WTC11 (cell line): ENCODE measurements around the gene ZNF652. TPM values are rescaled to one million over a fixed set of nuclear protein-coding genes. Genes with fewer than 3 reads are reported as not detected.

ENCODE experiments used
- ATAC-seq: fragments of 200-7000 bp; cut with Tn5 transposase; 2 replicates; pipeline ENCODE4 v1.10.0; 2021; ENCODE audit warnings: mild to moderate bottlenecking, moderate library complexity
- CTCF ChIA-PET: fragments of 300-600 bp; sonication (Branson Sonifier 250); formaldehyde crosslinking; loops from one replicate; lab custom pipeline; 2021; ENCODE audit warnings: antibody characterized with exemption; lab: Charles Lee
- POLR2A ChIA-PET: fragments of 350-600 bp; sonication (Branson Sonifier 250); formaldehyde crosslinking; loops from one replicate; lab custom pipeline; 2021; ENCODE audit warnings: antibody characterized with exemption; lab: Charles Lee
- DNase-seq: peaks from one replicate; pipeline ENCODE4 v3.0.0; 2021; ENCODE audit warnings: low spot score
- H3K27ac Mint-ChIP-seq: 2 replicates; pipeline ENCODE4 v1.8.0; 2021; ENCODE audit warnings: mixed read lengths
- H3K27me3 Mint-ChIP-seq: 2 replicates; pipeline ENCODE4 v1.8.0; 2021; ENCODE audit warnings: low read depth, mild to moderate bottlenecking, moderate library complexity, mixed read lengths
- H3K36me3 Mint-ChIP-seq: 2 replicates; pipeline ENCODE4 v1.8.0; 2021; ENCODE audit warnings: mixed read lengths
- H3K4me1 Mint-ChIP-seq: 2 replicates; pipeline ENCODE4 v1.8.0; 2022; ENCODE audit warnings: mixed read lengths
- H3K4me3 Mint-ChIP-seq: 2 replicates; pipeline ENCODE4 v1.8.0; 2021; ENCODE audit warnings: mild to moderate bottlenecking, moderate library complexity, mixed read lengths
- H3K9me3 Mint-ChIP-seq: 2 replicates; pipeline ENCODE4 v1.8.0; 2021; ENCODE audit warnings: mixed read lengths
- ATF3 ChIP-seq: sonication (generic); formaldehyde crosslinking; conservative IDR thresholded peaks from 2 replicates; pipeline ENCODE4 v1.8.1; 2022; ENCODE audit warnings: mild to moderate bottlenecking, missing genetic modification reagents
- CREM ChIP-seq: sonication (generic); formaldehyde crosslinking; IDR thresholded peaks from 2 replicates; pipeline ENCODE4 v1.8.1; 2022; ENCODE audit warnings: mild to moderate bottlenecking, missing genetic modification reagents, moderate library complexity
- E2F1 ChIP-seq: sonication (generic); formaldehyde crosslinking; IDR thresholded peaks from 2 replicates; pipeline ENCODE4 v1.8.0; 2022; ENCODE audit warnings: mild to moderate bottlenecking, missing genetic modification reagents
- ETV6 ChIP-seq: sonication (generic); formaldehyde crosslinking; IDR thresholded peaks from 2 replicates; pipeline ENCODE4 v1.8.1; 2022; ENCODE audit warnings: mild to moderate bottlenecking, missing genetic modification reagents
- FOXP1 ChIP-seq: sonication (generic); formaldehyde crosslinking; IDR thresholded peaks from 2 replicates; pipeline ENCODE4 v1.8.0; 2022; ENCODE audit warnings: missing genetic modification reagents, mild to moderate bottlenecking, moderate library complexity, borderline replicate concordance
- HMGA2 ChIP-seq: fragments of 250-450 bp; sonication (Bioruptor Pico); IDR thresholded peaks from 2 replicates; pipeline ENCODE4 v1.4.0; 2021; ENCODE audit warnings: mild to moderate bottlenecking, moderate library complexity
- IRF2 ChIP-seq: sonication (generic); formaldehyde crosslinking; IDR thresholded peaks from 2 replicates; pipeline ENCODE4 v1.8.0; 2022; ENCODE audit warnings: low read depth, missing genetic modification reagents, borderline replicate concordance
- MAX ChIP-seq: sonication (generic); formaldehyde crosslinking; IDR thresholded peaks from 2 replicates; pipeline ENCODE4 v1.8.0; 2022; ENCODE audit warnings: mild to moderate bottlenecking, missing genetic modification reagents
- NFYB ChIP-seq: sonication (generic); formaldehyde crosslinking; conservative IDR thresholded peaks from 2 replicates; pipeline ENCODE4 v1.8.0; 2022; ENCODE audit warnings: low read depth, missing genetic modification reagents
- PRDM15 ChIP-seq: sonication (generic); formaldehyde crosslinking; IDR thresholded peaks from 2 replicates; pipeline ENCODE4 v1.8.0; 2022; ENCODE audit warnings: missing genetic modification reagents
- PRRX2 ChIP-seq: fragments of 250-450 bp; sonication (Bioruptor Pico); IDR thresholded peaks from 2 replicates; pipeline ENCODE4 v1.8.0; 2021; ENCODE audit warnings: mild to moderate bottlenecking
- RORB ChIP-seq: fragments of 250-450 bp; sonication (Bioruptor Pico); IDR thresholded peaks from 2 replicates; pipeline ENCODE4 v1.9.0; 2021; ENCODE audit warnings: mild to moderate bottlenecking
- SMAD3 ChIP-seq: sonication (generic); formaldehyde crosslinking; IDR thresholded peaks from 2 replicates; pipeline ENCODE4 v1.8.0; 2022; ENCODE audit warnings: missing genetic modification reagents, mild to moderate bottlenecking, borderline replicate concordance
- SMAD4 ChIP-seq: sonication (generic); formaldehyde crosslinking; IDR thresholded peaks from 2 replicates; pipeline ENCODE4 v1.8.0; 2022; ENCODE audit warnings: mild to moderate bottlenecking, missing genetic modification reagents
- STAT6 ChIP-seq: sonication (generic); formaldehyde crosslinking; conservative IDR thresholded peaks from 2 replicates; pipeline ENCODE4 v1.8.1; 2023; ENCODE audit warnings: mild to moderate bottlenecking, low read depth, missing genetic modification reagents, moderate library complexity
- TP53 ChIP-seq: sonication (generic); formaldehyde crosslinking; IDR thresholded peaks from 2 replicates; pipeline ENCODE4 v1.8.1; 2023; ENCODE audit warnings: mild to moderate bottlenecking, missing genetic modification reagents
- ZNF263 ChIP-seq: sonication (generic); formaldehyde crosslinking; IDR thresholded peaks from 2 replicates; pipeline ENCODE4 v1.8.1; 2022; ENCODE audit warnings: low read depth, mild to moderate bottlenecking, moderate library complexity, missing genetic modification reagents
- ZNF671 ChIP-seq: fragments of 250-450 bp; sonication (Bioruptor Pico); IDR thresholded peaks from 2 replicates; pipeline ENCODE4 v1.8.0; 2021; ENCODE audit warnings: mild to moderate bottlenecking
- total RNA-seq: library from RNA; stranded (reverse); gene quantifications from 3 replicates; pipeline ENCODE4 v1.2.3, GENCODE V29; 2021
- TF ChIP-seq, protein P1 (sequence below): sonication (generic); formaldehyde crosslinking; IDR thresholded peaks from 2 replicates; pipeline ENCODE4 v1.8.0; 2023; ENCODE audit warnings: missing genetic modification reagents
- TF ChIP-seq, protein P2 (sequence below): fragments of 250-450 bp; sonication (Bioruptor Pico); IDR thresholded peaks from 2 replicates; pipeline ENCODE4 v1.9.0; 2021; ENCODE audit warnings: mild to moderate bottlenecking

The ZNF652 gene
- total RNA-seq, 1 experiment from 2014 or later = 40.8 TPM

- H3K4me3 Mint-ChIP-seq = no peak overlapping the region
- CTCF ChIA-PET = interaction anchor here (0.8 to 1.2 kb wide), 3 partner anchors 16 to 110 kb away, joined by 3 to 4 read pairs (median 3); no protein-coding TSS in a partner anchor
These were observed 63.6 kb downstream of the ZNF652 start for GRCh38 chr17:49298371-49298976.

DNA sequence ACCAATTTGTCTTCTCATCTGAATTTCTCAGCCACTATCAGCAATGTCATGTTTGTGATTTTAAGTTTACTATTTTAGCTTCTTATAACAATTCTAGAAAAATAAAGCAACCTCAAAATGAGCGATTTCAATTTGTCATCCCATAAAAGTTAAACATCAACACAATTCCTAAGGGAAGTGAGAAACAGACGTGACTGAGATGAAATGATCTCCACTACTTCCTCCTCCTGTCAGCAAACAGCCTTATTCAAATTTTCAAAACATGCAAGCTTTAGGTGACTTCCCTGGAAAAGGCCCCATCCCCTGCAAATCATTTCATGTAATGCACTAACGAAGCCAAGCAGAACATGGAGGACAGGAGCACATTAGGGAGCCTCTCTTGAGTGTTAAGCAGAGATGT lies 64.9 kb downstream of the ZNF652 start:
- TF ChIP-seq SMAD4 (CRISPR knock-in tag) (no peak), MAX (CRISPR knock-in tag) (no peak), ZNF671 (CRISPR knock-in tag) (no peak), ZNF263 (CRISPR knock-in tag) (no peak), PRRX2 (CRISPR knock-in tag) (no peak), E2F1 (CRISPR knock-in tag) (no peak), TP53 (no peak), CREM (CRISPR knock-in tag) (no peak), PRDM15 (CRISPR knock-in tag) (no peak), FOXP1 (CRISPR knock-in tag) (no peak)
- TF ChIP-seq, protein P1, sequence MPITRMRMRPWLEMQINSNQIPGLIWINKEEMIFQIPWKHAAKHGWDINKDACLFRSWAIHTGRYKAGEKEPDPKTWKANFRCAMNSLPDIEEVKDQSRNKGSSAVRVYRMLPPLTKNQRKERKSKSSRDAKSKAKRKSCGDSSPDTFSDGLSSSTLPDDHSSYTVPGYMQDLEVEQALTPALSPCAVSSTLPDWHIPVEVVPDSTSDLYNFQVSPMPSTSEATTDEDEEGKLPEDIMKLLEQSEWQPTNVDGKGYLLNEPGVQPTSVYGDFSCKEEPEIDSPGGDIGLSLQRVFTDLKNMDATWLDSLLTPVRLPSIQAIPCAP (CRISPR knock-in tag) = no peak
- TF ChIP-seq, protein P2, sequence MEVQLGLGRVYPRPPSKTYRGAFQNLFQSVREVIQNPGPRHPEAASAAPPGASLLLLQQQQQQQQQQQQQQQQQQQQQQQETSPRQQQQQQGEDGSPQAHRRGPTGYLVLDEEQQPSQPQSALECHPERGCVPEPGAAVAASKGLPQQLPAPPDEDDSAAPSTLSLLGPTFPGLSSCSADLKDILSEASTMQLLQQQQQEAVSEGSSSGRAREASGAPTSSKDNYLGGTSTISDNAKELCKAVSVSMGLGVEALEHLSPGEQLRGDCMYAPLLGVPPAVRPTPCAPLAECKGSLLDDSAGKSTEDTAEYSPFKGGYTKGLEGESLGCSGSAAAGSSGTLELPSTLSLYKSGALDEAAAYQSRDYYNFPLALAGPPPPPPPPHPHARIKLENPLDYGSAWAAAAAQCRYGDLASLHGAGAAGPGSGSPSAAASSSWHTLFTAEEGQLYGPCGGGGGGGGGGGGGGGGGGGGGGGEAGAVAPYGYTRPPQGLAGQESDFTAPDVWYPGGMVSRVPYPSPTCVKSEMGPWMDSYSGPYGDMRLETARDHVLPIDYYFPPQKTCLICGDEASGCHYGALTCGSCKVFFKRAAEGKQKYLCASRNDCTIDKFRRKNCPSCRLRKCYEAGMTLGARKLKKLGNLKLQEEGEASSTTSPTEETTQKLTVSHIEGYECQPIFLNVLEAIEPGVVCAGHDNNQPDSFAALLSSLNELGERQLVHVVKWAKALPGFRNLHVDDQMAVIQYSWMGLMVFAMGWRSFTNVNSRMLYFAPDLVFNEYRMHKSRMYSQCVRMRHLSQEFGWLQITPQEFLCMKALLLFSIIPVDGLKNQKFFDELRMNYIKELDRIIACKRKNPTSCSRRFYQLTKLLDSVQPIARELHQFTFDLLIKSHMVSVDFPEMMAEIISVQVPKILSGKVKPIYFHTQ (CRISPR knock-in tag) = no peak
- no peak for DNase-seq
- Mint-ChIP-seq H3K9me3 (no peaks in the 10 kb centered on the region), H3K27me3 (no peaks in the 10 kb centered on the region), H3K4me1 (no peaks in the 10 kb centered on the region), H3K27ac (no peak overlapping the region), H3K36me3 (peaks cover 10% of the 10 kb centered on the region; the same call in 1 of the 2 replicates), H3K4me3 (no peak overlapping the region)
- ChIA-PET POLR2A (no interaction called here), CTCF (interaction anchor here (0.6 to 2.0 kb wide), 3 partner anchors 72 to 1386 kb away, joined by 3 to 7 read pairs (median 3); no protein-coding TSS in a partner anchor)
- no peak for ATAC-seq

More at GRCh38 chr17:49298371-49298976, 63.6 kb downstream of the ZNF652 start:
- Mint-ChIP-seq H3K4me1 (no peaks in the 10 kb centered on the region), H3K36me3 (peaks cover 10% of the 10 kb centered on the region), H3K9me3 (no peaks in the 10 kb centered on the region), H3K27ac (no peak overlapping the region), H3K27me3 (no peaks in the 10 kb centered on the region)
- POLR2A ChIA-PET = no interaction called here
- TF ChIP-seq HMGA2 (CRISPR knock-in tag) (no peak), ZNF671 (CRISPR knock-in tag) (no peak), RORB (no peak), IRF2 (CRISPR knock-in tag) (no peak), SMAD3 (CRISPR knock-in tag) (no peak), ATF3 (CRISPR knock-in tag) (no peak), NFYB (no peak), STAT6 (CRISPR knock-in tag) (no peak), ETV6 (CRISPR knock-in tag) (no peak)
- no peak for ATAC-seq
- DNase-seq = no peak
